ENCODE measurements around the gene MLN.

Gene MLN, protein sequence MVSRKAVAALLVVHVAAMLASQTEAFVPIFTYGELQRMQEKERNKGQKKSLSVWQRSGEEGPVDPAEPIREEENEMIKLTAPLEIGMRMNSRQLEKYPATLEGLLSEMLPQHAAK

DNA sequence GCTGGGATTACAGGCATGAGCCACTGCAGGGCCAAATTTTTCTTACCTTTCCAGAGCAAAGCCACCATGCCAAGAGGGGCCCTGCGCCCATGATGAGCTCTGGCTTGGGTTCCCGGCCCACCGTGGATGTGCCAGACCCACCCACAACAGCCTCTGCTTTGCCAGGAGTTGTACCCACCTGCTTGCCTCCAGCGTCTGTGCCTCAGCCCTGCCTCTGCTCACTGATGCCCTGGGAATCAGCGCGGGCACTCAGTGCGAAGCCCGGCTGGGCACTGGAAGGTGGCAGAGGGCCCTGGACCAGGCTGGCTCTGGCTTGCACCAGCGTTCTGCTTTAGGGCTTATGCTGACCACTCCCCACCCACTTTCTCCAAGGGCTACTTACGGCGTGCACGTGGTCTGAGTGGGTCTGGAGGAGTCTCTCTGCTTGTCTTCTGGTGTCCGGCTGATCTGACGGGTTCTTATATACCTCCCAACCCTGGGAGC, at the start of gene MLN:
MLN (minus strand) TSS at position 433 of the 483 bp plus-strand sequence. CDS start 2,840 bp downstream, outside the sequence.
- no peak for DNase-seq

GRCh38 chr6:33853026-33853425, 49.2 kb upstream of the MLN start:
- DNase-seq = no peak

GRCh38 chr6:33851959-33852358, 48.2 kb upstream of the MLN start:
- no peak for DNase-seq

GRCh38 chr6:33850869-33851541, 47.2 kb upstream of the MLN start:
- DNase-seq = no peak

GRCh38 chr6:33850296-33850695, 46.5 kb upstream of the MLN start:
- no peak for DNase-seq

GRCh38 chr6:33849500-33850075, 45.8 kb upstream of the MLN start:
- DNase-seq = no peak

GRCh38 chr6:33848484-33848883, 44.7 kb upstream of the MLN start:
- DNase-seq = no peak

DNA sequence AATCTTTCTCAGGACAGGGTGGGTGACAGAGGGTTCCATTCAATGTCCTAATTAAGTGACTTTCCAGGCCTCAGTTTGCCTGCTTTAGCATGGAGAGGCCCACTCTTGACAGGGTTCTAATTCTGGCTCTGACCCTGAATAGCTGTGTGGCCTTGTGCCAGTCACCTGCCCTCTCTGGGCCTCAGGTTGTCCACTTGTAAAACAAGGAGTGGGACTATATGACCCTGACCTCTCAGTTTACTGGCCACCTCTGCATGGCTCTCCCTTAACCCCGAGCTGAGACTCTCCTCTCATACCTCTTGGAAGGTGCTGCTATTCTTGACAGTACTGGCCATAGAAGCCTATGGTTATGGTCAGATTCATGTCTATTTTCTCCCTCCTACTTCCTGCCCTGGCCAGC, 44.1 kb upstream of the MLN start:
- DNase-seq = no peak

DNA sequence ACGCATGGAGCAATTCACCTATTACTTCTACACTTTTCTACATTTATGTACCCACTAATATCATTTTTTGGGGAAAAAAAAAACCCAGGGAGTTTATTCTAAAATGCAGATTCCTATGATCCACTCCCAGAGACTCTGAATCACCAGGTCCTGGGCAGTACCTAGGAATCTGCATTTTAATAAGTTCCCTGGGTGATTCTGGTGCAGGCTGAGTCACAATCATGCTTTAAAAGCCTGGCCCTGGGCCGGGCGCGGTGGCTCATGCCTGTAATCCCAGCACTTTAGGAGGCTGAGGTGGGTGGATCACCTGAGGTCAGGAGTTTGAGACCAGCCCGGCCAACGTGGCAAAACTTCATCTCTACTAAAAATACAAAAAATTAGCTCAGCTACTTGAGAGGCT, 43.3 kb upstream of the MLN start:
- DNase-seq = no peak

- no peak for DNase-seq
Measured at GRCh38 chr6:33846226-33846625, 42.4 kb upstream of the MLN start.

DNA sequence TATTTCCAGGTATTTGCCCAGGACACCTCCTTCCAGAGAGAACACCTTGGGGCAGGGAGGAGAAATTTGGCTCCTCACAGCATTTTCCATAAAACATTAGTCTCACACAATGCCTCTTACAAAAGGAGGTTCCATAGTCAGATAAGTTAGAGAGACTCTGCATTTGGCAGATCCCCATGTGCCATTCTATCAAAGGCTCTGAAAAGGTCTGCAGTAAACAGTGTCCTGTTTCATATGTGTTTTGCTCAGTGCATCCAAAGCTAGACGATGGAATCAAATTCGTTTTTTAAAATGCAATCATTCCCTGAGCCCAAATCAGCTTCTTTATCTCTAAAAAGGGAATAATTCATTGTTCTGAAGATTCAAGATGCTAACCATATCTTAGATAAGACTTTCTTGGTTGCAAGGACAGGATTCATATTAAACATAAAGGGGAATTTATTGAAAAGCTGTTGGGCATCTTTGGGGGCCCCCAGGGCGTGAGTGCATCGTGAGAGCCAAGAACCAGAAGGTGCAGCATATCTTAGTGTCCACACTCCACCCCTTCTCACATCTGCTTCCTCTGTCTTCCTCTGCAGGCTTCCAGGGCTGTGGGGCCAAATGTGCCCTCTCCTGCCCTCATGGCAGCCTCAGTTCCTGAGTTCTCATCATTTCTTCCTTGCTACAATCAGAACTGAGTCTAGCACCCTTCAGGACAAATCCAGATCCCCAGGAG, 41.4 kb upstream of the MLN start:
- no peak for DNase-seq

DNA sequence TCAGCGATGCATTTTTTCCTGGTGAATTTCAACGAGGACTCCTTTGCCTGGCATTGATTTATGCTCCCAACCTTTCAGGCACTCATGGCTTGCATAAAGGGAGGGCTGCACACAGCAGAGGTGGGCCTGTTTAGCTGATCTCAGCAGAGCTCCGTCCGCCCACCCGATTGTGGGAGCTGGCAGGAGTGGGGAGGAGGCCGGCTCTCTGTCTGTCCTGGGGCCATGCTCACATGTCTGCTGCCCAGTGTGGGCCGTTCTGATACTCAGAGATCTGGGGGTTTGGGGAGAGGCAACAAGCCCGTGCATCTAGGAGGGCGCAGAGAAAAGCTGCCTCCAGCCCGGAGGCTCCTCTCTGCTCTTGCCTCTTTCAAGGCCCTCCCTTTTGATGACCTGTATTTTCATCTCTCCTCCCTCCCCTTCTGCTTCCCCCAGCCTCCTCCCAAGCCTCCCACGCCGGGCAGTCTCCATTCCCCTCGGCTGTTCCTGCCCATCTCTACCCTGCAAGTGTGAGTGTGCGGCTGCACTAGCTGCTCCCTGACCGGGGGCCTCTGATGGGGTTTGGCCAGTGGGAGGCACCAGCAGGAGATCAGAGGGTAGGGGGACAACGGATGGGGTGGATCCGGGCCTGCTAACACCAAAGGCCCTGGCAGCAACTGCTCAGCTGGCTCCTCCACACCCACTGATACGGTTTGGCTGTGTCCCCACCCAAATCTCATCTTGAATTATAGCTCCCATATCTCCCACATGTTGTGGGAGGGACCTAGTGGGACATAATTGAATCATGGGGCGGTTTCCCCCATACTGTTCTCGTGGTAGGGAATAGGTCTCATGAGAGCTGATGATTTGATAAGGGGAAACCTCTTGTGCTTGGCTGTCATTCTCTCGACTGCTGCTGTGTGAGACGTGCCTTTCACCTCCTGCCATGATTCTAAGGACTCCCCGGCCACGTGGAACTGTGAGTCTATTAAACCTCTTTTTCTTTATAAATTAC, 39.6 kb upstream of the MLN start:
- no peak for DNase-seq

DNA sequence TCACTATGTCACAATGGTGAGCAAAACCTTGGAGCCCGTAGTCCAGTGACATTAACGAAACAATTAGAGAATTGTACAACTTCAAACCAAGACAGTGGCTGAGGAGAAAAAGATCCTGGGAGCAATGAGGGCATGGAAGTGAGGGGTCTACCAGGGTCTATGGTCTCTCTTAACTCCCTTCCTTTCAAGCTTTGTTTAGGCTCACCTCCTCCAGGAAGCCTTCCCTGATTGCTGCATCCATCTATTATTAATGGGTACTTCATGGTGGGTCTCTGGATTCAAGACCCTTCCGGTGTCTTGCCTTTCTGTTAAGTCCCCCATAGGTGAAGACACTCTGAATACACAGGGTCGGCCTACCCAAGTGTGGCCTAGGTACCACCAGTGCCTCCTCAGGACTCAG, 38.1 kb upstream of the MLN start:
- DNase-seq = no peak

DNA sequence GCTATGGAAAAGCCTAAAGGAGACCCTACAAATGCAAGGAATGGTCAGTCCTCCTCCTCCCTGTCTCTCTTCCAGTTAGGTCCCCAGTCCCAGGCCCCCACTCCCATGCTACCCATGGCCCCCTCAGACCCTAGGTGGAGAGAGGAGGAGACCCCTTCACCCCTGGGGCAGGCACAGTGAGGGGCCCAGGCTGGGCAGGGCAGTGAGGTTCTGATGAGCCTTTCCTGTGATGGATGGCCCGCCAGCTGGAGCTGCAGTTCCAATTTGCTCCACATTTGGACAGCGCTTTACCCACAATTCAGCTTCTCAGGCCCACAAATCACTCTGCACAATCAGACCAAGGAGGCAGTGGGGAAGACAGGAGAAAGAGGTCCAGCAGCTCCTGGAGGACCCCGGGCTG, 37.3 kb upstream of the MLN start:
- no peak for DNase-seq

- no peak for DNase-seq
Measured at GRCh38 chr6:33840048-33840926, 36.5 kb upstream of the MLN start.

- no peak for DNase-seq
Measured at GRCh38 chr6:33839399-33840047, 35.7 kb upstream of the MLN start.

GRCh38 chr6:33838983-33839382, 35.2 kb upstream of the MLN start:
- no peak for DNase-seq

GRCh38 chr6:33837971-33838665, 34.3 kb upstream of the MLN start:
- no peak for DNase-seq

DNA sequence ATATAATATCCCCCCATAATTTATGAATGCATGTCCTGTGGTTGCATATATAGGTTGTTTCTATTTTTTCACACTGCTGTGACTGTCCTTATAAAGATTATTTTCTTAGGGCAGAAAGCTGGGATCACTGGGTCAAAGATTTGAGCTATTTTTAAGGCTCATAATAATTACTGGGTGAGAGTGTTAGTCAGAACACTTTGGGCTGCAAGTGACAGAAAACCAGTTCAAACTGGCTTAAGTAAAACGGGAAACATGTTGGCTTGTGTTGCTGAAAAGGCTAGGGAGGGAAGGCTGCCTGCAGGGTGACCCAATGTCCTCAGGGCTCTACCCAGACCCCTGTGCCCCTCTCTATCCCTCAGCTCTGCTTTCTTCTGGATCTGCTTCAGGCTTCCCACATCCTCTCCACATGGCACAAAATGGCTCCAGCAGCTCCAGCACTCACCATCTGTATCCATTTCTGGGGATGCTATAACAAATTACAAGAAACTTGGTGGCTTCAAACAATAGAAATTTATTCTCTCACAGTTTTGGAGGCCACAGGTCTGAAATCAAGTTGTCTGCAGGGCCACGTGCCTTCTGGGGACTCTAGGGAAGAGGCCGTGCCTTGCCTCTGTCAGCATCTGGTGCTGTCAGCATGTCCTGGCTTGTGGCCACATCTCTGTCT, 33.1 kb upstream of the MLN start:
- no peak for DNase-seq
